IPS-15b (cell line): Measurements from ENCODE around the gene AFTPH.

Experiments
- H3K27me3 ChIP-seq: one replicate; pipeline ENCODE4 v1.6.1; 2013; ENCODE audit warnings: low read length; ENCODE audit not compliant: control insufficient read depth, insufficient read depth
- H3K36me3 ChIP-seq: one replicate; pipeline ENCODE4 v1.6.1; 2013; ENCODE audit warnings: low read length; ENCODE audit not compliant: control insufficient read depth, insufficient read depth
- H3K4me1 ChIP-seq: one replicate; pipeline ENCODE4 v1.6.1; 2013; ENCODE audit warnings: mild to moderate bottlenecking, low read length; ENCODE audit not compliant: control insufficient read depth, insufficient read depth
- H3K4me3 ChIP-seq: one replicate; pipeline ENCODE4 v1.5.1; 2013; ENCODE audit warnings: low read depth, low read length
- H3K9ac ChIP-seq: one replicate; pipeline ENCODE4 v1.6.1; 2013; ENCODE audit warnings: low read depth, mild to moderate bottlenecking, low read length
- H3K9me3 ChIP-seq: one replicate; pipeline ENCODE4 v1.6.1; 2013; ENCODE audit warnings: mild to moderate bottlenecking, low read length; ENCODE audit not compliant: control insufficient read depth, insufficient read depth

The AFTPH gene

DNA sequence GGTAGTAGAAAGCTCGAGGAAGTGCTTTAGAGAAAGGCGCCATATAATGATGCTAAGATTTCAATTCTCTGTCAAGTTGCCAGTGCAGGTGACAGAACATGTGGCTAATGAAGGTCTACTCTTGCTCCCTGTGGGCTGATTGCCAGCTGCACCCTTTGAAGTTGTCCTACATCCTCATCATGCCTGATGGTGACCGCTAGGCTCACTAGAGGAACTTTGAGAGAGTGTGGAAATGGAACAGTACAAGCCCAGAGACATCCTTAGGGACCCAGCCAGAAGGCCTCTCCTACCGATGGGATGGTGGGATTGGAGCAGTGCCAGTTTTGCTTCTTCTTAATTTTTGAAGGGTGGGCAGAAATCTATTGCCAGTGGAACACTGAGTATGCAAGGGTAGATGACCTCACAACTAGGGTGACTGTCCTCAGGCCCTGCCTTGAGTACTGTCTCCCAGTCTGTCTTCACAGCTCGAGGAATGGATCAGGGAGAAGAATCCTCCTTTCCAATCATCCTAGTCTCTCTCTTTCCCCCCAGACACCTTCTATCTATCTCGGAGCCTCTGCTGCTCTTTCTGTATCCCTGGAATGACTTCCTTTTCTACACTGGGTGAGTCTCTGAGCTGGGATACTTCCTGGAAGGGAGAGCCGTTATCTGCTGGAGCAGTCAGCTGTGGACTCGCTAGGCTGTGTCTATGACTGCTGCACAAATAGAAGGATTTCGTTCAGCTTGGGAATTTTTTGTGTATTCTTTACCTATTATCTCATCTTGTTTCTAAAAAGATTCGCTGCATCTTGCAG, 36.7 kb upstream of the AFTPH start:
- H3K4me1 ChIP-seq = peaks cover 6% of the 10 kb centered on the region
- H3K36me3 ChIP-seq = no peaks in the 10 kb centered on the region
- no peaks in the 10 kb centered on the region for H3K9me3 ChIP-seq

DNA sequence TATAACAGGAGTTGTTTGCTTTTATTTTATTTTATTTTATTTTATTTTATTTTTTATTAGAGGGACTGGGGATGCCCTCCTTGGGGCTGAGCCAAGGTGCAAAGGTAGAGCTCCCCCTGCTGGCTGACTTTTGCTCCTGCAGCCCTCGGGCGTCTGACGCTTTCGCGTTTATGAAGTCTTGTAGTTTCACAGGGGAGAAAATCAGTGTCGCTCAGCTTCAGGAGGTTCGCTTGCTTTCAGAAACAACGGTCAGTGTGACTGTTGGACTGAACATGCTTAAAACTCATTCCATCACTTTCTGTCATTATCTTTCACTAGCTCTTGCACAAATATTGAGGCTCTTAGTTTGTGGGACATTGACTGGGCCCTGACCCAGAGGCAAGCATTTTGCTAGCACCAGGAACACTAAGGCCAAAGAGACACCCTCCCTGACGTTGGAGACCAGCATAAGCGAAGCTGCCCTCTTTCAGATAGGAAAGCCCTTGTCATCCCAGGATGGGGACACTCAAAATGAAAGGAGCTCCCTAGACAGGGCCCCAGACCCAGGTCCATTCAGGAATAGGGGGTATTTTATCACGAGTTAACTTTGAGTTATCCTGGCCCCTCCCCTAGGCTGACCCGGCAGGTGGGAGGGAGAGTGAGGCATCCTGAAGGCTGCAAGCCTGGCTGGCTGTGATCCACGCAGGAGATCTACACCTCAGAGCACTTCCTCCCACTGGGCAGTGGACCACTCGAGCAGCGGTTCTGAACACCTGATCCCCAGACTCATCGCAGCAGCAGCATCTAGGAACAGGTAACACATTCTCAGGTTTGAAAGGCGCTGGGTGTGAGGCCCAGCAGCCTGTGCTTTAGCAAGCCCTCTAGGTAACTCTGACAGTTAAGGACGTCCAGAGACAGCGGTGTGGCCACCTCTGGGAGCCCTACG, 35.8 kb upstream of the AFTPH start:
- H3K27me3 ChIP-seq = no peaks in the 10 kb centered on the region
- H3K9ac ChIP-seq = no peak overlapping the region
- H3K4me1 ChIP-seq = peaks cover 10% of the 10 kb centered on the region
- no peaks in the 10 kb centered on the region for H3K9me3 ChIP-seq
- no peak overlapping the region for H3K4me3 ChIP-seq
- H3K36me3 ChIP-seq = no peaks in the 10 kb centered on the region

More for the DNA sequence above, 36.7 kb upstream of the AFTPH start:
- Histone ChIP-seq H3K27me3 (no peaks in the 10 kb centered on the region), H3K9ac (no peak overlapping the region), H3K4me3 (no peak overlapping the region)

DNA sequence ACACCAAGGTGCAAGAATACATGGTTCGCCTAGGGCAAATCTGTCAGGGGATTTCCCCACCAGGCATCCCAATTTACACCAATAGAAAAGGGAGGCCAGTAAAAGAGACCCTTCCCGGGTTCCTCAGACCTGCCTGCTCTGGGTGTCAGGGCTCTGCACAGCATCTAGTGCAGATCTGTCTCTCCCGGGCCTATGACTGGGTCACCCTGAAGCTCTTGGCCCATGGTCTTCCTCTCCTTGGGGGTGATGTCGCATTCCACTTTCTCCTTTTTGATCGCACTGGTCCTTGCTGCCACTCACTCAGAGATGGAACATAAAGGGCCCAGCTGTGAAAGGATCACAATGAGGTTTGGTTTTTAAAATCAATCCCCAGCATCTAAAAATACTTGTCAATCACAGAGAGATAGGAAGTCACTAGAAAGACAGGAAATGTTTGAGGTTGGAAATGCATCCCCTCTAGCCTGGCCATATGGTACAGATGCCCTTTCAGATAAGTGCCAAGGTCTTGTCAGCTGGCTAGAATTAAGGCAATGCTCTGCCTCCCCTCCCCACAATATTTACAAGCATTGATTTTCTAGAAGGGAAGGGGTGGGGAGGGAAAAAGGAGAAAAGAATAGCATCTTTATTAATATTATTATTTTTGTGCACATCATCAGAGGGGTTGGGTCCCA, 34.9 kb upstream of the AFTPH start:
- no peaks in the 10 kb centered on the region for H3K36me3 ChIP-seq
- peaks cover 10% of the 10 kb centered on the region for H3K4me1 ChIP-seq
- no peak overlapping the region for H3K9ac ChIP-seq
- H3K9me3 ChIP-seq = no peaks in the 10 kb centered on the region
- no peaks in the 10 kb centered on the region for H3K27me3 ChIP-seq
- H3K4me3 ChIP-seq = no peak overlapping the region

DNA sequence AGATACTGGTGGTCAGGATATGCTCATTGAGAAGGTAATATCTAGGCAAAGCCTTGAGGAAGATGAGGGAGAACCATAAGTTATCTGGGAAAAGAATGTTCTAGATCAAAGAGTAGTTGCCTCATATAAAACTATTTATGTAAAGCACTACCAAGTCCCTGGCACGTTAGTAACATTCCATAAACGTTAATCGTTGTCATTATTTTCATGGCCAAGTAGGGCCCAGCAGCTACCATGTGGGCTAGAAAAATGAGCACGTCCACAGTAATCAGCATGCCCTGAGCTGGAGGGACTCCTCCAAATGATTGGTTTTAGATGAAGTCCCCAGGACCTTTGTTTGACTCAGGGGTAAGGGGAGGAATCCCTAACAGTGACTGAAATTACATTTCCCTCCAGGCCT, 32.7 kb upstream of the AFTPH start:
- Histone ChIP-seq H3K4me1 (peaks cover 10% of the 10 kb centered on the region), H3K36me3 (no peaks in the 10 kb centered on the region), H3K4me3 (no peak overlapping the region), H3K9ac (no peak overlapping the region), H3K9me3 (no peaks in the 10 kb centered on the region), H3K27me3 (no peaks in the 10 kb centered on the region)

DNA sequence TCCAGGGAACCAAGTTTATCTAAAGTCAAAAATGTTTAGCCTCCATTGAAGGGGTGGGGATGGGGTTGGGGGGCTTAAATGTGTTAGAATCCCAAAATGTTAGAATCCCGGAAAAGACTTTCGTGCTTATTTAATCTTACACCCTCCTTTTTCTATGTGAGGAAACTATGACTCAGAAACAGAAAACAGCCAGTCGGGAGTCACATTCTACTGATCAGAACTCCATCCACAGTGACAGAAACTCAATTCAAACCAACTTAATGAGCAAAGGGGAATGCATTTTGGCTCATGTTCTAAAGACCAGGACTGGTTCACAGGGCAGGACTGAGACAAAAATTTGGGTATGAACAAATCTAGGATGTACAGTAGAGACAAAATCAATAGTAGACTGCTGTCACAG, 31.9 kb upstream of the AFTPH start:
- H3K27me3 ChIP-seq = no peaks in the 10 kb centered on the region
- no peak overlapping the region for H3K9ac ChIP-seq
- H3K4me1 ChIP-seq = peaks cover 10% of the 10 kb centered on the region
- H3K36me3 ChIP-seq = no peaks in the 10 kb centered on the region
- no peaks in the 10 kb centered on the region for H3K9me3 ChIP-seq
- H3K4me3 ChIP-seq = no peak overlapping the region

DNA sequence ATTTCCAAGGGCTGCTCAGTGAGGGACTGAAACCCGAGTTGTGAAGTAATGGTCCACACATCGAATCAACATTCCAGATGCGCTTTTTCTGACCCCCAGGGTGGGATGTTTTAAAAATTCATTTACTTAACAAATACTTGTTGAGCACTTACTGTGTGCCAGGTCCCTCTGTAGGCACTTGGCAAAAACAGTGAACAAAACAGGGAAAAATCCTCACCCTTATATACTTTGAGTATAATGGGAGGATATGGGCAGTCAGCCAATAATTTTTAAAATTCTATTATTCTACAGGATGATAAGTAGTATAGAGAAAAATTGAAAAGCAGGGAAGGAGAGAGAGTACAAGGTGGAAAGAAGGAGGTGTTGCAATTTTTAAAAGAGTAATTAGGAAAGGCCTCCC, 31.3 kb upstream of the AFTPH start:
- H3K4me1 ChIP-seq = peaks cover 10% of the 10 kb centered on the region

DNA sequence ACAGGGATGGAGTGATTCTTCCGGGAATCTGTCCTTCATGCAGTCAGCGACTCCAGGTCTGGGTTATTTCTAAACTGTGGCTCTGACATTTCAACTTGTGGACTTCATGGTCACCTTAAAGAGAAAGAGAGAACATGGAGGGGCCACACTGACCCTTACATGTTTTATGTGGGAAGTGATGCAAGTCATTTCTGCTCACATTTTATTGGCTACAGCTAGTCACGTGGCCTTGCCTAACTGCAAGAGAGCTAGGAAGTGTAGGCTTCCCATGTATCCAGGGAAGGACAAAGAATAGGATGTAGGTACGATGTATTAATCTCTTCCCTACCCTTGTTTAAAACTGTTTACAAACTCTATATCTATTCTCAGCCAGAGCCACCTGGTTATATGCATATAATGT, 30.3 kb upstream of the AFTPH start:
- no peaks in the 10 kb centered on the region for H3K9me3 ChIP-seq
- H3K27me3 ChIP-seq = no peaks in the 10 kb centered on the region
- H3K4me3 ChIP-seq = no peak overlapping the region
- no peaks in the 10 kb centered on the region for H3K36me3 ChIP-seq
- H3K9ac ChIP-seq = no peak overlapping the region
- H3K4me1 ChIP-seq = peaks cover 6% of the 10 kb centered on the region

More for the DNA sequence above, 31.3 kb upstream of the AFTPH start:
- H3K9ac ChIP-seq = no peak overlapping the region
- no peaks in the 10 kb centered on the region for H3K27me3 ChIP-seq
- no peak overlapping the region for H3K4me3 ChIP-seq
- no peaks in the 10 kb centered on the region for H3K36me3 ChIP-seq
- H3K9me3 ChIP-seq = no peaks in the 10 kb centered on the region

DNA sequence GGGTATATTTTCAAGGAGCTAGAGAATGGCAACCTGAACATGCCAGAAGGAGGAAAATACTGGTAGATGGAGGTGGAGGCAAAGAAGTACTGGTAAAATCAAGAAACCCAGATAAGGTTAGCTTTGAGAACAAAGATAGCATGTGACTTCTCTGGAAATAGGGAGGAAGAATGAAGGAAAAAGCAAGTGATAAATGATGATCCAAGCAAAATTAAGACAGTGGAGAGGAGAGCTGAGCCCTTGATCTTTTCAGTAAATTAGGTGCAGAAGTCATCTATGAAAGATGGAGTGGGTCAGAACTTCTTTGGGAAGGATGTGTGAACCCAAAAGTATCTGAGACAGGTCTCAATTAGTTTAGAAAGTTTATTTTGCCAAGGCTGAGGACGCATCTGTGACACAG, 25.7 kb upstream of the AFTPH start:
- Histone ChIP-seq H3K27me3 (no peaks in the 10 kb centered on the region), H3K9ac (no peak overlapping the region), H3K4me3 (no peak overlapping the region), H3K36me3 (no peaks in the 10 kb centered on the region), H3K9me3 (no peaks in the 10 kb centered on the region), H3K4me1 (no peaks in the 10 kb centered on the region)

DNA sequence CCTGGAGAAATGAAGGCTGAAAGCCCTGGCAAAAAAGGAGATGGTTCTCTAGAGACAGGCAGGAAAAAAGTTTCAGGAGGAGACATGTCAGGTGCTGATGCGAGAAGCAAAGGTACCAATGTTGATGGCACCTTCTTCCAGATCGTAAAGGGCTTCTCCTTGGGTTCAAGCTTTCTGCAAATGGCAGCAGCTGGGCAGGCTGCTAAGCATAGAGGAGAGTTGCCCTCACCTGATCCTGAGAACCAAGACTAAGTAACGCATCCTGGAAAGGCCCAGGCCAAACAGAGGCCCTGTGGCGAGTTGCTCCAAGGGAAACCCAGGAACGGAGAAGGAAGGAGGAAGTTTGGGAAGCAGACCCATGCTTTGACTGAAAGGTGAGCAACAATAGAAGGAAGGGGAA, 23.6 kb upstream of the AFTPH start:
- Histone ChIP-seq H3K36me3 (no peaks in the 10 kb centered on the region), H3K4me1 (no peaks in the 10 kb centered on the region), H3K9me3 (no peaks in the 10 kb centered on the region), H3K9ac (no peak overlapping the region), H3K27me3 (no peaks in the 10 kb centered on the region), H3K4me3 (no peak overlapping the region)

DNA sequence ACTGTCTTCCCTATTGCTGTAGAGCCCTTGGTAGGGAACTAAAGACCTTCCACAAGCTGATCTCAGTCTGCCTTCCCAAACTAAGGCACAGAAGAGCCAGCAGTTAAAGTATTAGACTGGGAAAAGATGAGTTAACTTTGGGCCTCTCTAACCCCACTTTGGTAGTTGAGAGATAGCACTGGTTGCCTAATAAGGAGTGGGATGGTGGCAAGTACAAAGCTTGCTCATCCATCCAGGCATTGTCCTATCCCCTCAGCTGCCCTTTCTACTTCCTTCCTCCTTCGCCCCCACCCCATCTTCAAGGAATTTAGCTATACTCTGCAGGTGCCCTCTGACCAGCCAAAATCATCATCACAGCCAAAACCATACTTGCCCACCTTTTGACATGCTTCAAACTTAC, 22.2 kb upstream of the AFTPH start:
- Histone ChIP-seq H3K4me3 (no peak overlapping the region), H3K9ac (no peak overlapping the region), H3K27me3 (no peaks in the 10 kb centered on the region), H3K4me1 (no peaks in the 10 kb centered on the region), H3K9me3 (no peaks in the 10 kb centered on the region), H3K36me3 (no peaks in the 10 kb centered on the region)

DNA sequence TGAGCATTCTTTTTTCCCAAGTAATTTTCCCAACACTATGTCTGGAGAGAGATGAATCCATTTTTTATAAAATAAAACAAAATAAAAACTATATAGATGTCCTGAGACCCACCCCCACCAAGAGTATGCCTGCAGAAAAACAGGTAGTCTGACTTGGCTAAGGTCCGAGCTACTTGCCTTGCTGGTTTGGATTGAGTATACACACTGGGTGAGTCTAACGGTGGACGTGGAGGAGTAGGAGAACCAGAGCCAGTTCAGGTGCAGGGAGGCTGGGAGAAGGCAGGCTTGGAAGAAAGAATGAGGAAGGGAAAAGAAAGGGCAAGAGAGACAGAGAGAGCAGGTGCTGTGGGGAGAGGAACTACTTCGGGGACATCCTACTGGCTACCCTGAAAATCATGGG, 21.3 kb upstream of the AFTPH start:
- no peak overlapping the region for H3K4me3 ChIP-seq
- H3K27me3 ChIP-seq = no peaks in the 10 kb centered on the region
- H3K4me1 ChIP-seq = no peaks in the 10 kb centered on the region
- H3K9me3 ChIP-seq = no peaks in the 10 kb centered on the region
- no peaks in the 10 kb centered on the region for H3K36me3 ChIP-seq
- no peak overlapping the region for H3K9ac ChIP-seq
